ENCODE measurements around the gene TKTL1.

Gene TKTL1

GRCh38 chrX:154363706-154364439 lies 68.3 kb downstream of the TKTL1 start:
- no peak for DNase-seq (ENCODE audit: low read depth)
- TF ChIP-seq, protein P1, sequence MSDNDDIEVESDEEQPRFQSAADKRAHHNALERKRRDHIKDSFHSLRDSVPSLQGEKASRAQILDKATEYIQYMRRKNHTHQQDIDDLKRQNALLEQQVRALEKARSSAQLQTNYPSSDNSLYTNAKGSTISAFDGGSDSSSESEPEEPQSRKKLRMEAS (IDR thresholded peaks at IDR 0.05; ENCODE audit: low read depth, low read length) = no peak
- no peak for TF ChIP-seq POLR2A (IDR thresholded peaks at IDR 0.05; ENCODE audit: extremely low read depth, insufficient read length)
- TF ChIP-seq MYC (IDR thresholded peaks at IDR 0.05; ENCODE audit: low read depth, low read length) = no peak
- TF ChIP-seq, protein P2, sequence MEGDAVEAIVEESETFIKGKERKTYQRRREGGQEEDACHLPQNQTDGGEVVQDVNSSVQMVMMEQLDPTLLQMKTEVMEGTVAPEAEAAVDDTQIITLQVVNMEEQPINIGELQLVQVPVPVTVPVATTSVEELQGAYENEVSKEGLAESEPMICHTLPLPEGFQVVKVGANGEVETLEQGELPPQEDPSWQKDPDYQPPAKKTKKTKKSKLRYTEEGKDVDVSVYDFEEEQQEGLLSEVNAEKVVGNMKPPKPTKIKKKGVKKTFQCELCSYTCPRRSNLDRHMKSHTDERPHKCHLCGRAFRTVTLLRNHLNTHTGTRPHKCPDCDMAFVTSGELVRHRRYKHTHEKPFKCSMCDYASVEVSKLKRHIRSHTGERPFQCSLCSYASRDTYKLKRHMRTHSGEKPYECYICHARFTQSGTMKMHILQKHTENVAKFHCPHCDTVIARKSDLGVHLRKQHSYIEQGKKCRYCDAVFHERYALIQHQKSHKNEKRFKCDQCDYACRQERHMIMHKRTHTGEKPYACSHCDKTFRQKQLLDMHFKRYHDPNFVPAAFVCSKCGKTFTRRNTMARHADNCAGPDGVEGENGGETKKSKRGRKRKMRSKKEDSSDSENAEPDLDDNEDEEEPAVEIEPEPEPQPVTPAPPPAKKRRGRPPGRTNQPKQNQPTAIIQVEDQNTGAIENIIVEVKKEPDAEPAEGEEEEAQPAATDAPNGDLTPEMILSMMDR (IDR thresholded peaks at IDR 0.05; ENCODE audit: low read depth, low read length) = no peak
- no peak overlapping the region for H3K4me3 ChIP-seq (ENCODE audit: low read depth, low read length)

GRCh38 chrX:154365052-154365600 lies 69.5 kb downstream of the TKTL1 start:
- TF ChIP-seq, protein P2 (IDR thresholded peaks at IDR 0.05; ENCODE audit: low read depth, low read length) = no peak
- TF ChIP-seq POLR2A (IDR thresholded peaks at IDR 0.05; ENCODE audit: extremely low read depth, insufficient read length) (no peak), MYC (IDR thresholded peaks at IDR 0.05; ENCODE audit: low read depth, low read length) (no peak)
- TF ChIP-seq, protein P1 (IDR thresholded peaks at IDR 0.05; ENCODE audit: low read depth, low read length) = no peak

DNA sequence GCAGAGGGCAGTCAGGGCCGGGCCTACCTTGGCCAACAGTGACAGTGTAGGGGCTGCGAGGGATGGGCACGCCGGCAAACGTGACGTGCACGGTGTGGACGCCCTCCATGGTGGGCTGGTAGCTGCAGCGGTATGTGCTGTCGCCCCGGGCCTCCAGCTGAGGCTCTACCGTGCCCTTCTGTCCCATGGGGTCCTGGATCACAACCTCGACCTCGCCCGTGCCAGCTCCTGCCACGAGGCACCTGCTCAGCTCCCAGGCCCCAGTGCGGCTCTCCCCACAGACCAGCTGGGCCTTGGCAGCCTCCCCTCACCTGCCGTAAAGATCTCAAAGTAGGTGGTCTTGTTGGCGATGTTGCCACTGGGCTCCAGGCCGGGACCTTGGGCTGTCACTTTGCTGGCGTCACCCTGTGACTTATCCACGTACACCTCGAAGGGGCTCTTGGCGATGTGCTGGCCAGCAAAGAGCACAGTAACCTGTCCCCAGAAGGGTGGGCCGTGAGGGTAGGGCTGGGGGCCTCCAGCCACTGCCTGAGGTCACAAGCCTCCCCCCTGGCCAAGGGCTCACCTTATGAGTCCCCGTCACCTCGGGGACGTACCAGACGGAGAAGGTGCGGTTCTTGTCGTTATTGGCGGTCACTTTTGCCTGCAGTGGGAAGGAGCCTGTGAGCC lies 70.5 kb downstream of the TKTL1 start:
- TF ChIP-seq MYC (IDR thresholded peaks at IDR 0.05; ENCODE audit: low read depth, low read length) = no peak
- DNase-seq (ENCODE audit: low read depth) = no peak
- no peak overlapping the region for H3K4me3 ChIP-seq (ENCODE audit: low read depth, low read length)

More at GRCh38 chrX:154365052-154365600, 69.5 kb downstream of the TKTL1 start:
- no peak overlapping the region for H3K4me3 ChIP-seq (ENCODE audit: low read depth, low read length)
- DNase-seq (ENCODE audit: low read depth) = no peak

GRCh38 chrX:154366666-154367055 lies 71.1 kb downstream of the TKTL1 start:
- TF ChIP-seq POLR2A (IDR thresholded peaks at IDR 0.05; ENCODE audit: extremely low read depth, insufficient read length) = no peak
- no peak for TF ChIP-seq MYC (IDR thresholded peaks at IDR 0.05; ENCODE audit: low read depth, low read length)
- TF ChIP-seq, protein P2 (IDR thresholded peaks at IDR 0.05; ENCODE audit: low read depth, low read length) = no peak
- TF ChIP-seq, protein P1 (IDR thresholded peaks at IDR 0.05; ENCODE audit: low read depth, low read length) = no peak
- H3K4me3 ChIP-seq (ENCODE audit: low read depth, low read length) = no peak overlapping the region
- no peak for DNase-seq (ENCODE audit: low read depth)

GRCh38 chrX:154367474-154368308 lies 72.1 kb downstream of the TKTL1 start:
- peak overlapping the region; percentile 44 for H3K4me3 ChIP-seq (ENCODE audit: low read depth, low read length)
- TF ChIP-seq, protein P2 (IDR thresholded peaks at IDR 0.05; ENCODE audit: low read depth, low read length) = no peak
- TF ChIP-seq, protein P1 (IDR thresholded peaks at IDR 0.05; ENCODE audit: low read depth, low read length) = no peak
- no peak for TF ChIP-seq POLR2A (IDR thresholded peaks at IDR 0.05; ENCODE audit: extremely low read depth, insufficient read length)
- no peak for TF ChIP-seq MYC (IDR thresholded peaks at IDR 0.05; ENCODE audit: low read depth, low read length)
- DNase-seq (ENCODE audit: low read depth) = no peak
